HEK293 (cell line): ENCODE measurements around the gene MKKS.

ENCODE experiments used
- CTCF ChIA-PET: fragments of 350-600 bp; formaldehyde crosslinking; extraction: SDS; loops from one replicate; lab custom pipeline; 2021; ENCODE audit warnings: antibody characterized with exemption; lab: Yijun Ruan, JAX
- POLR2A ChIA-PET: fragments of 300-600 bp; formaldehyde crosslinking; extraction: SDS; loops from one replicate; lab custom pipeline; 2020; ENCODE audit warnings: antibody characterized with exemption, inconsistent platforms; lab: Yijun Ruan, JAX
- H3K27ac ChIP-seq: fragments of 200-500 bp; sonication (Bioruptor generic); 2 replicates; pipeline ENCODE4 v1.5.1; 2014; ENCODE audit warnings: low read depth, low read length, control low read depth, inconsistent platforms; ENCODE audit errors: extremely low read depth
- H3K36me3 ChIP-seq, 2 experiments: fragments of 200-500 bp in 1 of 2; sonication (Bioruptor generic) in 1 of 2; 1 replicate in 1 of 2; 2 replicates in 1 of 2; pipeline ENCODE4 v1.5.1; 2014 to 2017; ENCODE audit warnings: inconsistent platforms in 2 of 2, low read length in 2 of 2; ENCODE audit not compliant: control insufficient read depth in 2 of 2, insufficient read depth in 1 of 2
- H3K4me1 ChIP-seq: fragments of 200-500 bp; sonication (Bioruptor generic); 2 replicates; pipeline ENCODE4 v1.5.1; 2014; ENCODE audit warnings: mild to moderate bottlenecking, low read length, inconsistent platforms; ENCODE audit not compliant: control insufficient read depth, insufficient read depth
- H3K4me3 ChIP-seq: 2 replicates; pipeline ENCODE4 v1.5.1; 2011; ENCODE audit warnings: low read depth, mild to moderate bottlenecking, control low read depth, low read length, moderate library complexity
- H3K9me3 ChIP-seq: fragments of 200-500 bp; sonication (Bioruptor generic); 2 replicates; pipeline ENCODE4 v1.5.1; 2014; ENCODE audit warnings: low read depth, low read length, inconsistent platforms; ENCODE audit not compliant: control insufficient read depth, insufficient read depth
- BCL11B ChIP-seq: fragments of 450-650 bp; formaldehyde crosslinking; IDR thresholded peaks from 2 replicates; pipeline ENCODE4 v1.5.1; 2016; ENCODE audit warnings: low read depth, missing biosample characterization, missing genetic modification characterization
- GFI1B ChIP-seq: fragments of 450-650 bp; formaldehyde crosslinking; IDR thresholded peaks from 2 replicates; pipeline ENCODE4 v1.5.1; 2016; ENCODE audit warnings: missing biosample characterization, missing genetic modification characterization
- SP7 ChIP-seq: fragments of 450-650 bp; formaldehyde crosslinking; IDR thresholded peaks from 2 replicates; pipeline ENCODE4 v1.5.1; 2016; ENCODE audit warnings: missing biosample characterization, missing genetic modification characterization
- ZFHX2 ChIP-seq: fragments of 450-650 bp; formaldehyde crosslinking; conservative IDR thresholded peaks from 2 replicates; pipeline ENCODE4 v1.5.1; 2016; ENCODE audit warnings: missing biosample characterization, missing genetic modification characterization
- ZNF121 ChIP-seq: fragments of 450-650 bp; formaldehyde crosslinking; IDR thresholded peaks from 2 replicates; pipeline ENCODE4 v1.5.1; 2016; ENCODE audit warnings: missing biosample characterization, missing genetic modification characterization
- ZNF138 ChIP-seq: fragments of 450-650 bp; formaldehyde crosslinking; IDR thresholded peaks from 2 replicates; pipeline ENCODE4 v1.5.1; 2016; ENCODE audit warnings: missing biosample characterization, missing genetic modification characterization, borderline replicate concordance
- ZNF184 ChIP-seq: fragments of 450-650 bp; IDR thresholded peaks from 2 replicates; pipeline ENCODE4 v1.5.1; 2018; ENCODE audit warnings: missing biosample characterization, mild to moderate bottlenecking, missing genetic modification characterization
- ZNF223 ChIP-seq: fragments of 450-650 bp; formaldehyde crosslinking; IDR thresholded peaks from 2 replicates; pipeline ENCODE4 v1.5.1; 2016; ENCODE audit warnings: missing biosample characterization, missing genetic modification characterization
- ZNF24 ChIP-seq: fragments of 450-650 bp; formaldehyde crosslinking; IDR thresholded peaks from 2 replicates; pipeline ENCODE4 v1.5.1; 2016; ENCODE audit warnings: missing biosample characterization, missing genetic modification characterization
- ZNF311 ChIP-seq: fragments of 450-650 bp; formaldehyde crosslinking; IDR thresholded peaks from 2 replicates; pipeline ENCODE4 v1.5.1; 2017; ENCODE audit warnings: missing biosample characterization, missing genetic modification characterization, borderline replicate concordance
- ZNF350 ChIP-seq: fragments of 450-650 bp; formaldehyde crosslinking; IDR thresholded peaks from 2 replicates; pipeline ENCODE4 v1.5.0; 2017; ENCODE audit warnings: missing biosample characterization, mild to moderate bottlenecking, missing genetic modification characterization
- ZNF530 ChIP-seq: fragments of 450-650 bp; formaldehyde crosslinking; IDR thresholded peaks from 2 replicates; pipeline ENCODE4 v1.5.1; 2016; ENCODE audit warnings: low read depth, missing biosample characterization, missing genetic modification characterization
- ZNF621 ChIP-seq: fragments of 450-650 bp; formaldehyde crosslinking; IDR thresholded peaks from 2 replicates; pipeline ENCODE4 v1.5.1; 2017; ENCODE audit warnings: missing biosample characterization, missing genetic modification characterization
- ZNF623 ChIP-seq: fragments of 450-650 bp; formaldehyde crosslinking; IDR thresholded peaks from 2 replicates; pipeline ENCODE4 v1.5.1; 2016; ENCODE audit warnings: missing biosample characterization, missing genetic modification characterization
- ZNF664 ChIP-seq: fragments of 450-650 bp; formaldehyde crosslinking; IDR thresholded peaks from 2 replicates; pipeline ENCODE4 v1.5.1; 2016; ENCODE audit warnings: missing biosample characterization, missing genetic modification characterization
- ZNF701 ChIP-seq: fragments of 450-650 bp; formaldehyde crosslinking; IDR thresholded peaks from 2 replicates; pipeline ENCODE4 v1.5.1; 2016; ENCODE audit warnings: missing biosample characterization, missing genetic modification characterization
- ZNF76 ChIP-seq: fragments of 450-650 bp; formaldehyde crosslinking; IDR thresholded peaks from 2 replicates; pipeline ENCODE4; 2016; ENCODE audit warnings: low read depth, missing biosample characterization, missing genetic modification characterization, borderline replicate concordance
- TF ChIP-seq, protein P1 (sequence below): fragments of 450-650 bp; formaldehyde crosslinking; conservative IDR thresholded peaks from 2 replicates; pipeline ENCODE4 v1.5.1; 2016; ENCODE audit warnings: low read depth, missing biosample characterization, missing genetic modification characterization
- TF ChIP-seq, protein P2 (sequence below): fragments of 450-650 bp; formaldehyde crosslinking; IDR thresholded peaks from 2 replicates; pipeline ENCODE4 v1.5.1; 2016; ENCODE audit warnings: missing biosample characterization, missing genetic modification characterization
- TF ChIP-seq, protein P3 (sequence below): fragments of 450-650 bp; formaldehyde crosslinking; IDR thresholded peaks from 2 replicates; pipeline ENCODE4 v1.5.1; 2017; ENCODE audit warnings: missing biosample characterization, mild to moderate bottlenecking, missing genetic modification characterization, moderate library complexity

MKKS gene

DNA sequence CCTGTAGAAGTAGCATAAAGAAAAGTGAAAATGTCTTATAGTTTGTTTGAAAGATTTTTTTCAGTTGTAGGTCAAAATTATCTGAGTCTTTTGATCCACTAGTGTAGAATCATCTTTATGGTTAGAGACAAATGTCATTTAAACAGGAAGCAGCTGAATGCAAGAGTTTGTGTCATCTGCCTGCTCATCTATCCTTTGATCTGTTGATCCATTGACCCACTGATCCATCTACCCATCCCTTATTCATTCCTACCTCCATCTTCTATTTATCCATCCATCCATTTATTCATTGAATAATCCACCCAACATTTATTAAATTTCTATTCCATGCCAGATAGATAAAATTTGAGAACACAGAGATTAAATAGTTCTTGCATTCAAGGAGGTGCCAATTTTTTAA, 62.6 kb downstream of the MKKS start:
- CTCF ChIA-PET, result interaction anchor here (0.9 to 1.1 kb wide), 2 partner anchors 12 to 14 kb away, joined by 4 read pairs; no protein-coding TSS in a partner anchor
- Histone ChIP-seq H3K4me3 (no peak overlapping the region), H3K9me3 (no peaks in the 10 kb centered on the region), H3K27ac (no peak overlapping the region), H3K36me3 (no peaks in the 10 kb centered on the region), H3K4me1 (peaks cover 3% of the 10 kb centered on the region; the same call in 1 of the 2 replicates)
- no peak for TF ChIP-seq SP7
- TF ChIP-seq ZNF311, result no peak
- no peak for TF ChIP-seq BCL11B (tag by site-specific recombination)
- TF ChIP-seq, protein P1, sequence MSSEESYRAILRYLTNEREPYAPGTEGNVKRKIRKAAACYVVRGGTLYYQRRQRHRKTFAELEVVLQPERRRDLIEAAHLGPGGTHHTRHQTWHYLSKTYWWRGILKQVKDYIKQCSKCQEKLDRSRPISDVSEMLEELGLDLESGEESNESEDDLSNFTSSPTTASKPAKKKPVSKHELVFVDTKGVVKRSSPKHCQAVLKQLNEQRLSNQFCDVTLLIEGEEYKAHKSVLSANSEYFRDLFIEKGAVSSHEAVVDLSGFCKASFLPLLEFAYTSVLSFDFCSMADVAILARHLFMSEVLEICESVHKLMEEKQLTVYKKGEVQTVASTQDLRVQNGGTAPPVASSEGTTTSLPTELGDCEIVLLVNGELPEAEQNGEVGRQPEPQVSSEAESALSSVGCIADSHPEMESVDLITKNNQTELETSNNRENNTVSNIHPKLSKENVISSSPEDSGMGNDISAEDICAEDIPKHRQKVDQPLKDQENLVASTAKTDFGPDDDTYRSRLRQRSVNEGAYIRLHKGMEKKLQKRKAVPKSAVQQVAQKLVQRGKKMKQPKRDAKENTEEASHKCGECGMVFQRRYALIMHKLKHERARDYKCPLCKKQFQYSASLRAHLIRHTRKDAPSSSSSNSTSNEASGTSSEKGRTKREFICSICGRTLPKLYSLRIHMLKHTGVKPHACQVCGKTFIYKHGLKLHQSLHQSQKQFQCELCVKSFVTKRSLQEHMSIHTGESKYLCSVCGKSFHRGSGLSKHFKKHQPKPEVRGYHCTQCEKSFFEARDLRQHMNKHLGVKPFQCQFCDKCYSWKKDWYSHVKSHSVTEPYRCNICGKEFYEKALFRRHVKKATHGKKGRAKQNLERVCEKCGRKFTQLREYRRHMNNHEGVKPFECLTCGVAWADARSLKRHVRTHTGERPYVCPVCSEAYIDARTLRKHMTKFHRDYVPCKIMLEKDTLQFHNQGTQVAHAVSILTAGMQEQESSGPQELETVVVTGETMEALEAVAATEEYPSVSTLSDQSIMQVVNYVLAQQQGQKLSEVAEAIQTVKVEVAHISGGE (tag by site-specific recombination), result no peak
- no peak for TF ChIP-seq ZFHX2 (tag by site-specific recombination)
- TF ChIP-seq ZNF621 (tag by site-specific recombination), result no peak
- no peak for TF ChIP-seq ZNF223 (tag by site-specific recombination)
- no peak for TF ChIP-seq GFI1B (tag by site-specific recombination)
- no peak for TF ChIP-seq ZNF76 (tag by site-specific recombination)
- TF ChIP-seq ZNF664, result no peak
- TF ChIP-seq ZNF24 (tag by site-specific recombination), result no peak
- TF ChIP-seq ZNF623 (tag by site-specific recombination), result no peak
- no peak for TF ChIP-seq ZNF350
- TF ChIP-seq ZNF184 (tag by site-specific recombination), result no peak
- no peak for TF ChIP-seq ZNF701 (tag by site-specific recombination)
- TF ChIP-seq, protein P2, sequence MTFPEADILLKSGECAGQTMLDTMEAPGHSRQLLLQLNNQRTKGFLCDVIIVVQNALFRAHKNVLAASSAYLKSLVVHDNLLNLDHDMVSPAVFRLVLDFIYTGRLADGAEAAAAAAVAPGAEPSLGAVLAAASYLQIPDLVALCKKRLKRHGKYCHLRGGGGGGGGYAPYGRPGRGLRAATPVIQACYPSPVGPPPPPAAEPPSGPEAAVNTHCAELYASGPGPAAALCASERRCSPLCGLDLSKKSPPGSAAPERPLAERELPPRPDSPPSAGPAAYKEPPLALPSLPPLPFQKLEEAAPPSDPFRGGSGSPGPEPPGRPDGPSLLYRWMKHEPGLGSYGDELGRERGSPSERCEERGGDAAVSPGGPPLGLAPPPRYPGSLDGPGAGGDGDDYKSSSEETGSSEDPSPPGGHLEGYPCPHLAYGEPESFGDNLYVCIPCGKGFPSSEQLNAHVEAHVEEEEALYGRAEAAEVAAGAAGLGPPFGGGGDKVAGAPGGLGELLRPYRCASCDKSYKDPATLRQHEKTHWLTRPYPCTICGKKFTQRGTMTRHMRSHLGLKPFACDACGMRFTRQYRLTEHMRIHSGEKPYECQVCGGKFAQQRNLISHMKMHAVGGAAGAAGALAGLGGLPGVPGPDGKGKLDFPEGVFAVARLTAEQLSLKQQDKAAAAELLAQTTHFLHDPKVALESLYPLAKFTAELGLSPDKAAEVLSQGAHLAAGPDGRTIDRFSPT (tag by site-specific recombination), result no peak
- TF ChIP-seq, protein P3, sequence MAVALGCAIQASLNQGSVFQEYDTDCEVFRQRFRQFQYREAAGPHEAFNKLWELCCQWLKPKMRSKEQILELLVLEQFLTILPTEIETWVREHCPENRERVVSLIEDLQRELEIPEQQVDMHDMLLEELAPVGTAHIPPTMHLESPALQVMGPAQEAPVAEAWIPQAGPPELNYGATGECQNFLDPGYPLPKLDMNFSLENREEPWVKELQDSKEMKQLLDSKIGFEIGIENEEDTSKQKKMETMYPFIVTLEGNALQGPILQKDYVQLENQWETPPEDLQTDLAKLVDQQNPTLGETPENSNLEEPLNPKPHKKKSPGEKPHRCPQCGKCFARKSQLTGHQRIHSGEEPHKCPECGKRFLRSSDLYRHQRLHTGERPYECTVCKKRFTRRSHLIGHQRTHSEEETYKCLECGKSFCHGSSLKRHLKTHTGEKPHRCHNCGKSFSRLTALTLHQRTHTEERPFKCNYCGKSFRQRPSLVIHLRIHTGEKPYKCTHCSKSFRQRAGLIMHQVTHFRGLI (tag by site-specific recombination), result no peak
- TF ChIP-seq ZNF121 (tag by site-specific recombination), result no peak
- no peak for TF ChIP-seq ZNF138 (tag by site-specific recombination)
- no peak for TF ChIP-seq ZNF530 (tag by site-specific recombination)
- POLR2A ChIA-PET, result no interaction called here
